Measurements from ENCODE around the gene NECAB3.
"Not testable (repeated sequence)": the region's sequence is repeated elsewhere in the genome, so short reads cannot be mapped to it uniquely, and the experiment has no call there.

NECAB3 gene, protein sequence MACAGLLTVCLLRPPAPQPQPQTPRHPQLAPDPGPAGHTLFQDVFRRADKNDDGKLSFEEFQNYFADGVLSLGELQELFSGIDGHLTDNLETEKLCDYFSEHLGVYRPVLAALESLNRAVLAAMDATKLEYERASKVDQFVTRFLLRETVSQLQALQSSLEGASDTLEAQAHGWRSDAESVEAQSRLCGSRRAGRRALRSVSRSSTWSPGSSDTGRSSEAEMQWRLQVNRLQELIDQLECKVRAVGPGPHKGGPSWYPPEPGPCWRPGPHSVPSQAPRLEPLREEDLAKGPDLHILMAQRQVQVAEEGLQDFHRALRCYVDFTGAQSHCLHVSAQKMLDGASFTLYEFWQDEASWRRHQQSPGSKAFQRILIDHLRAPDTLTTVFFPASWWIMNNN

DNA sequence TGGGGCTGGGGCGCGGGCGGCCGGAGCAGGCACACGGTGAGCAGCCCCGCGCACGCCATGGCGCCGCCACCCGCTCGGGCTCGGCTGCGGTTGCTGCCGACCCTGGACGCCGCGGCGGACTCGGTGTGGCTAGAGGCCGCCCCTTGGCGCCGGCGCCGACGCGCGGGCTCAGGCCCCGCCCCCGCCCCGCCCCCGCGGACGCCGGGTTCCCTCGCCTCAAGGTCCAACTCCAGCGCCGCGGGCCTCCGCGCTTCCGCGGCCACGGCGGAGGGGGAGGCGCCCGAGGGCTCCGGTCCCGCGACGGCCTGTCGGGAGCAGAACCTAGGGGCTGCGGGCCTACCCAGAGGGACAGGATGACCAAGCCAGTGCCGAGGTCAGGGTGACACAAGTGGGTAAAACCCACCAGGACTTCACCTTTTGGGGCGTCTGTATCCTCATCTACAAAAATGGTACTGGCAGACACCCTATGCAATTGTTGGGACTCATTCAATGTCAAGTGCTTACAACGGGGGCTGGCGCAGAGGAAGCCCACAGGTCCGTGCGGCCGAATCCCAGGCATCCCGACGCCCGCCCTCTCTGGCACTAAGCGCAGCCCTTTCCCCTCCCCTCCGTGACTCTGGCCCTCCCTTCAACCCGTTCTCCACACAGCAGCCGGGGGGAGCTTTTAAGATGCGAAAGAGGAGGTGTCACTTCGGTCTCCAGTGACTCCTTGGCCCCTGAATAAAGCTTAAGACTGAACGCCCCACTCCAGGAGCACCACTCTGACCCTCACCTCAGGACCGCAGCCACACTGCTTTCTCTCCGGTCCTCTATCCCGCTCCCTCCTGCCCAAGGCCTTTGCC, at the start of gene NECAB3:
Gene NECAB3 (minus strand): TSS at position 135 of the 842 bp plus-strand sequence. CDS start 76 bp downstream, at position 59.
- no peak for DNase-seq (ENCODE audit: low read depth, low spot score)

DNA sequence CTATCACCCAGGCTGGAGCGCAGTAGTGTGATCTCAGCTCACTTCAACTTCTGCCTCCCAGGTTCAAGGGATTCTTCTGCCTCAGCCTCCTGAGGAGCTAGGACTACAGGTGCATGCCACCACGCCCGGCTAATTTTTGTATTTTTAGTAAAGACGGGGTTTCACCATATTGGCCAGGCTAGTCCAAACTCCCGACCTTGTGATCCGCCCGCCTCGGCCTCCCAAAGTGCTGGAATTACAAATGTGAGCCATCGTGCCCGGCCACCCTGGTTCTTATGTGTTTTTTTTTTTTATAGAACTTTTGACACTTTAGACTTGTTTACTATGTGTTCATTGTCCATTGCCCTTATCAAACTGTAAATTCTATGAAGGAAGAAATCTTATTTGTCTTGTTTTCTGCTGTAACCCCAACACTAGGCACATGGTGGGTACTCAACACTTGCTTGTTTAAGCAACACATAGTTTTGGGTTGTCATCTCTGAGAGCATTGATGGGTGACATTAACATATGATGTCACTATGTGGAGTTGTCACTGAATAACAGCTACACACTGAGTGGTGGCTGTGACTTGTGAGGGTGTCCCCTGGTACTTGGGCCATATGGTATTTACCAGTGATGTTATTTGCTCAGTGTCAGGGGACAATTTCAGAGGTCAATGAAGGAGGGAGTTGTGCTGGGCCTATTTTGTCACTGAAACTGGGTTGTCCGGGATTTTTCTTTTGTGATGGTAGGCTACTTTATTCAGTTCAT, 47.3 kb upstream of the NECAB3 start:
- DNase-seq (ENCODE audit: low read depth, low spot score), result no peak

DNA sequence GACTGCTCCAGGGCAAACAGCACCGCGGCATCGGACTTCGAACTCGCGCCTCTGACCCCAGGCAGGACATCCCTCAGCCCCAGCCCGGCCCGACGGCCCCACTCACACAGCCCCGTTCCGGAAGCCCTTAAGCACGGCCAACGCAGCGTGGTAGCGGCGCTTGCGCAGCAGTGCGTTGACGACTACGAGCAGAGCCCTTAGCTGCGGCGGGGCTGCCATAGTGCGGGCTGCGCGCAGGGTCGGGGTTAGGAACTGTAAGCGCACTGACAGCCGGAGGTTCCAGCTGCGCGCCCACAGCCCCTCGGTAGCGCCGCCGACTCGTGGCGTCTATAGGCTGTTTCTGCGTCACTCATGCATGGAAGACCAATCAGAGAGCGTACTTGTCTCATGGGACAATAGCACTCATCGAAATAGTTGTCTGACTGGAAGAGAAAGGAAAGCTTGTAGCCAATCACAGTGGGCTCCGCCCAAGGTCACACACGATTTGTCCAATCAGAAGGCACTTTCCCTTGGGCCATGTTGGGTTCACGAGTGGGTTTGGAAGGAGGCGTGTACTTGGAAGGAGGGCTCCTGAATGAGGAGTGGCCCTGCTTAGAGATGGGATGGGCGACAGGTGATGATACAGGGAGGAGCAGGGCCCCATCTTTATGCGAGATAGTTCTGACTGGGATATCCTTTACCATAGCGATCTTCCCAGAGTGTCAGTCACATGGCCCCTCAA, 45.9 kb upstream of the NECAB3 start, which contains the start of gene PXMP4:
Gene PXMP4 (minus strand): TSS at position 322 of the 721 bp plus-strand sequence. CDS start 103 bp downstream, at position 219.
- peak; percentile 95 for DNase-seq (ENCODE audit: low read depth, low spot score)

DNA sequence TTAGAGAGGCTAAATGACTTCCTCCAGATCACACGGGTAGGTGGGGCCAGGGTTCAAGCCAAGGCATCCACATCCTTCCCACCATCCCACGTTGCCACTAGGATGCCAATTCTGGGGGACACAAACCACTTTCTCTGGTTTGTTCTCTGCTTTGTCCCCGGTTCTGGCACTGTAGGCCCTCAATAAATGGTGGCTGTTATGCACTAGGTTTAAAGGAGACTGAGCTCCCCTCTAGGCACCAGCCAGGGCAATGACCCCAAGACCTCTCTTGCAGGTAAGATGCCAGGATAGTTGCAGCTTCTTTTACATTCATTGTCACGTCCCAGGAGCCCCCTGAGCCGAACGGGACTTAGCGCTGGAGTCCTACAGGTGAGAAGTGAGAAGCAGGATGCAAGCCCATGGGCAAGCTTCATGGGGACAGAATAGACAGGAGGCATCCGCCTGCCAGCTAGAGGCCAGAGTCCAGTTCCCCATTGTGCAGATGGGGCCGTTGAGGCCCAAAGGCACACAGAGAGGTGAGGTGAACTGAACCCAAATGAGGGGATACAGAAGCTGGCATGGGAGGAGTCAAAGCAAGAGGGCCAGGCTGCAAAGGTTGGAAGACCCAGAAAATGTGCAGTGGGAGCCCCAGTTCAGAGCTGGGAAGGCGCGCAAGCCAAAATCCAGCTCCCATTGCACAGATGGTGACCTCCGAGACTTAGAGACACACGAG, 45.2 kb upstream of the NECAB3 start:
- DNase-seq (ENCODE audit: low read depth, low spot score), result no peak

DNA sequence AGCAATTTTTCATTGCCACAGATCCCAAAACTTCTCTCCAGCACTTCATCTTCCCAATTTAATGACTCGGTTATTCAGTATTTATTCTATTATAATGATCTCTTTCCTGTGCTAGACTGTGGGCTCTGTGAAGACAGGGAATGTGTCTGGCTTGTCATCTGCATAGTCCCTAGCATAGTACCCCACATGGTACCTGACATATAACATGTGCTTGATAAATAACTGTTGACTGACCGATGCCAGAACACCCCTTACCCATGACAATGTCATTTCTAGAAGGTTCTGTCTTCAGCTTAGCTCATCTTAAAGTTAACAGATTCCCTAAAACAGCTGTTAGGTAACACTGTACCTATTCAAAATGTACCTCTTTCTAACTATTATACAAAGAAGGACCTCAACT, 42.3 kb upstream of the NECAB3 start:
- no peak for DNase-seq (ENCODE audit: low read depth, low spot score)

DNA sequence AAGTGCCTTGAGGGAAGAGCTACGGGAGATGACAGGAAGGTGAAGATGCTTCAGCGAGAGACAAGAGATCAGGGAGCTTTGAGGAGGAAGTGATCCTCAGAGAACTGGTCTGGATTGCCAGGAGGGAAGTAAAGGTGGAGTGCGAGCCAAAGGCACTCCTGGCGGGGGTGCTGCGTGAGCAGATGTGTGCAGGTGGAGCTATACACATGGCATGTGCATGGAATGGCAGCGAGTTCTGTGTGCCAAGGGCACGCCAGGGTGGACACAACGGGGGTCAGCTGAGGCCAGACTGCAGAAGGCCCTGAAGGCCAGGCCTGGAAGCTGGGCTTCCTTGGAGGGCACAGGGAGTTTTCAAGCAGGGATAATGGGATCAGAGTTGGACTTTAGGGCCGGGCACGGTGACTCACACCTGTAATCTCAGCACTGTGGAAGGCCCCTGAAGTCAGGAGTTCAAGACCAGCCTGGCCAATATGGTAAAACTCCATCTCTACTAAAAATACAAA, 39.7 kb upstream of the NECAB3 start:
- DNase-seq (ENCODE audit: low read depth, low spot score), result no peak

DNA sequence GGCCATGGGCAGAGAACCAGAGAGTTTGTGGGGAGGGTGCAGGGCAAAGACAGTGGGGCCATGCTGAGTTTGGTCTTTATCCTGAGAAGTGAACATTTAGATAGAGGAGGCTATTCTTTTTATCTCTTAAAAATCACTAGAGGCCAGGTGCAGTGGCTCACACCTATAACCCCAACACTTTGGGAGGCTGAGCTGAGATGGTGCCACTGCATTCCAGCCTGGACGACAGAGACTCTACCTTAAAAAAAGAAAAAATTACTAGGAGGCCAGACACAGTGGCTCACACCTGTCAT, 37.2 kb upstream of the NECAB3 start:
- no peak for DNase-seq (ENCODE audit: low read depth, low spot score)

DNA sequence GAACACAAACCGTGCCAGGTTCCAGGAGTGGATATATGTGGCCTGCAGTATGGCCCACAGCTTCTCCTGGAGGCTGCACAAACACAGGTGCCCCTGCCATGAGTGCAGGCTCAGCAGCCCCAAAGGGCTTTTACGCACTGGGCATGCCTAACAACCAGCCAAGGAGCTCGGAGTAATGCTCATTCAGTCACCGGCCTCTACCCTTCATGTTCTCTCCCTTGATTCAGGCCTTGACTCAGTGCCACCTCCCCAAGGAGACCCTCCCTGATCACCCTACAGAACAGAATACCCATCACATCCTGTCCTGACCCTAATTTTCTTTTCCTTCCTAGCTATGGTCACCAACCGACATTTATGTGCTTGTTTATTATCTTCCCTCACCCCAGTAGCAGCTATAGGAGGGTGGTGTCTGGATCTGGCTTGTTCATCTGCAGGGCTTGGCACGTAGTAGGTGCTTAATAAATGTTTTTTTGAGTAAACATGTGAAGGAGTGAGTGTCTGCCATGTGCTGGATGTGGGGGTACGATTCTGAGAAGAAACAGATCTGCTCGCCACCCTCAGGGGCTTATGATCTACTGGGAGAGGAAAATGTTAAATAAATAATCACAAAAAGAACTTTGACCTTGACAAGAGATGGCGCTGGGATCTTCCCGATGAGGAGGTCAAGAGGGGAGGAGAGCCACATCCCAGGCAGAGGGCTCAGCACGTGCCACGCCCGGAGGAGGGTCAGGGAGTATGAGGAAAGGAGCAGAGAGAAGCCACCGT, 36.6 kb upstream of the NECAB3 start:
- no peak for DNase-seq (ENCODE audit: low read depth, low spot score)

DNA sequence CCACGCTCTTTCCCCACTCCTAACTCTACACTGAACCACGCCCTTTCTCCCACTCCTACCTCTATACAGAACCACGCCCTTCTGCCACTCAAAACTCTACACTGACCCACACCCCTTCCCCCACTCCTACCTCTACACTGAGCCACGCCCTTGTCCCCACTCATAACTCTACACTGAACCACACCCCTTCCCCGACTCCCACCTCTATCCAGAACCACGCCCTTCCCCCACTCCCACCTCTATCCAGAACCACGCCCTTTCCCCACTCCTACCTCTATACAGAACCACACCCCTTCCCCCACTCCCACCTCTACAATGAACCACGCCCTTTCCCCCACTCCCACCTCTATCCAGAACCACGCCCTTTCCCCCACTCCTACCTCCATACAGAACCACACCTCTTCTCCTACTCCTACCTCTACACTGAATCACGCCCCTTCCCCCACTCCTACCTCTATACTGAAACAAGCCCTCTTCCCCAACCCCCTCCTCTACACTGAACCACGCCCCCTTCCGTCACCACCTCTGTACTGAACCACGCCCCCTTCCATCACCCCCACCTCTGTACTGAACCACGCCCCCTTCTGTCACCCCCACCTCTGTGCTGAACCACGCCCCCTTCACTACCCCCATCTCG, 35.8 kb upstream of the NECAB3 start:
- no peak for DNase-seq (ENCODE audit: low read depth, low spot score)

DNA sequence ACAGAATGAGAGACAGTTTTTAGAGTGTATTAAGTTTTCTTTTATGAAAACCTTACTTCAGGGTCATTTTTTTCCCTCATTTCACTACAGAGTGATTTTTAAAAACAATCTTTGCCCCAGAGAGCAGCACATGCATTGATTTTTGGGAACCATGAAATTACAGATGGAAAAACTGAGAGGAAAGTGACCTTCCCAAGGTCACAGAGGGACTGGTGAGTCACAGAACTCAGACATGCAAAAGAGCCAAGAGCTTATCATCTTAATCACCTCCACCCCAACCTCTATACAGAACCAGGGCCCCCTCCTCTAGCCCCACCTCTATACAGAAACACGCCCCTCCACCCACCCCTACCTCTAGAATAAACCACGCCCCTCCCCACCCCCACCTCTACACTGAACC, 35.2 kb upstream of the NECAB3 start:
- DNase-seq (ENCODE audit: low read depth, low spot score), result no peak

DNA sequence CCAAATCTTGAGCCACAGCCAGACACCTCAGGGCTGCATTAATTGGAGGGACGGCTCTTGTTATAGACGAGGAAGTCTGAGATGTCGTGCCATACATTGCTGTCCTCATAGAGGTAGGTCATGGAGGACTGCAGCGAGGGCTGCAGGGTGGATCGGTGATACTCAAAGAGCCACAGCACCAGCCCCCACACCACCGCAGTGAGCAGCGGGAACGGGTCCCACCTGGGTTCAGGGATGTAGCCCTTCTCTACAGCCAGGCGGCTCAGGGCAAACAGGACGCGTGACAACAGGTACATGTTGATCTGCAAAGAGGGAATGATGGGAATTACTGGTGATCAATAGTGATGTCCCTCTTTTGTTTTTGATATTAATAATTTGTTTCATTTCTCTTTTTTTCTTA, 33.4 kb upstream of the NECAB3 start:
- DNase-seq (ENCODE audit: low read depth, low spot score), result no peak

DNA sequence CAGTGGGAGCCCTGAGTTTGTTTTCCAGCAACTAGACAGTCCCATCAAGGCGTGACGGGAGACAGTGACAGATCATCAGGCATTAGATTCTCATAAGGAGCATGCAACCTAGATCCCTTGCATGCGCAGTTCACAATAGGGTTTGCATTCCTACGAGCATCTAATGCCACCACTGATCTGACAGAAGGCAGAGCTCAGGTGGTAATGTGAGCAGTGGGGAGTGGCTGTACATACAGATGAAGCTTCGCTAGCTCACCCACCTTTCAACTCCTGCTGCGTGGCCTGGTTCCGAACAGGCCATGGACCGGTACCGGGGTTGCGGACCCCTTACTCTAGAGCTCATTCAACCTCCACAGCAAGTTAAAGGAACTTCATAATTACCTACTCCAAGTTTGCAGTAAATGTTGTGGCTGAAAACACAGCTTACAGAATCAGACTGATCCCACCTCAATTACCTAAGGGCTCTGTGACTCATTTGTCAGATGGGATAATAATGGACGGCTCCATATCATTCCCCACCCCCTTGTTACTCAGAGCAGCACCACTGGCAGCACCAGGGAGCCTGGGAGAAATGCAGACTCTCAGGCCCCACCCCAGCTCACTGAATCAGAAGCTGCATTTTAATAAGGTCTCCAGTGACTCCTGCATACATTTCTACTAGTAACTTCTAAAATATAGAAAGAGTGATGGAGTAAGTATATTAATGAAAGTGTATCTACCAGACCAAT, 30.1 kb upstream of the NECAB3 start:
- no peak for DNase-seq (ENCODE audit: low read depth, low spot score)

DNA sequence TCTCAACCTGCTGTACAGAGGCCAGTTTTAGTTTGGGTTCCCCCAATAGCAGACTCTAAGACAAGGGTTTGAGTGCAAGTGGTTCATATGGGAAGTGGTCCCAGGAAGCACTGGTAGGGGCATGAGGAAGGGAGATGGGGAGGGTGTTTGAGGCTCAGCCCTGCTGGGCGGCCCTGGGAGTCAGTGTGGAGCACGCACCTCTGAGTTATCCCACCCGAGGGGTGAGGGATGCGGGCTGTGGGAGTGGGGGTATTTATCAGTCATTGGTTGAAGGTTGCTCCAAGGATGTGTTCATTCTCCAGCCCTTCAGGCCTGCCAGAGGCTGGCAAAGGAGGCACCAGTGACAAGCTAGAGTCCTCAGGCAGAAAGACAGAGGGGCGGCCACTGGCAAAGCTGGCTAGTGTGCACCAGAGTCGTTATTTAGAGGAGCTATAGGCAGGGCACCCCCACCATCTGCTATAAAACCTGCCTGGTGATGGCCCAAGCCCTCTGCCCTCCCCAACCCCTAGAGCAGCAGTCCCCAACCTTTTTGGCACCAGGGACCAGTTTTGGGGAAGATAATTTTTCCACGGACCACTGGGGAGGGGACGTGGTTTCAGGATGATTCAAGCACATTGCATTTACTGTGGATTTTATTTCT, 29.4 kb upstream of the NECAB3 start:
- DNase-seq (ENCODE audit: low read depth, low spot score), result no peak

DNA sequence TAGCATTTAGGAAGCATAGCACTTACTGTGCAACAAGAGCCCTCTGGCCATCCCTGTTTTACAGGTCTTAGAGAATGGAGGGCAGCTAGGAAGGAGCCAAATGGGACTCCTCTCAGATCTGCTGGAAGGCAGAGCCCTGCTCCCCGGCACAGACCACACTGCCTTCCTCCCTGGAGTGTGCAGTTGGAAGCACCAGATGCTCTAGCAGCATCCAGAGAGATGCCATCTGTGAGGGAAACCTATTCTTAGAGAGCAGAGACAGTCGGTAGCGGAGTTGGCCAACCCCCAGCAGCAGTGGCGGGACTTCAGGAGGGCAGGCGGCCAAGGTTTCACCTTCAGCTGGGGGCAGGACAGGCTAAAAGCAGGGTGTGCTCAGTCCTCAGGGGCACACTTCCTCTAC, 28.6 kb upstream of the NECAB3 start:
- no peak for DNase-seq (ENCODE audit: low read depth, low spot score)

DNA sequence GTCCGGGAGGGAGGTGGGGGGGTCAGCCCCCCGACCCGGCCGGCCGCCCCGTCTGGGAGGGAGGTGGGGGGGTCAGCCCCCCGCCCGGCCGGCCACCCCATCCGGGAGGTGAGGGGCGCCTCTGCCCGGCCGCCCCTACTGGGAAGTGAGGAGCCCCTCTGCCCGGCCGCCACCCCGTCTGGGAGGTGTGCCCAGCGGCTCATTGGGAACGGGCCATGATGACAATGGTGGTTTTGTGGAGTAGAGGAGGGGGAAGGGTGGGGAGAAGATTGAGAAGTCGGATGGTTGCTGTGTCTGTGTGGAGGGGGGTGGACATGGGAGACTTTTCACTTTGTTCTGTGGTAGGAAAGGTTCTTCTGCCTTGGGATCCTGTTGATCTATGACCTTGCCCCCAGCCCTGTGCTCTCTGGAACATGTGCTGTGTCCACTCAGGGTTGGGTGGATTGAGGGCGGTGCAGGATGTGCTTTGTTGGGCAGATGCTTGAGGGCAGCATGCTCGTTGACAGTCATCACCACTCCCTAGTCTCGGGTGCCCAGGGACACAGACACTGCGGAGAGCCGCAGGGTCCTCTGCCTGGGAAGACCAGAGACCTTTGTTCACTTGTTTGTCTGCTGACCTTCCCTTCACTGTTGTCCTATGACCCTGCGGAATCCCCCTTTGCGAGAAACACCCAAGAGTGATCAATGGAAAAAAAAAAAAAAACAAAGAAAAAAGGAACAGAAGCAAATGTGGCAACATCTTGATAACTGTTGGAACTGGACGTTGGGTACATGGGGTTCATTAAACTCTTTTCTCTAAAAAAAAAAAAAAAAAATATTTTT, 27.6 kb upstream of the NECAB3 start:
- no peak for DNase-seq (ENCODE audit: low read depth, low spot score)

DNA sequence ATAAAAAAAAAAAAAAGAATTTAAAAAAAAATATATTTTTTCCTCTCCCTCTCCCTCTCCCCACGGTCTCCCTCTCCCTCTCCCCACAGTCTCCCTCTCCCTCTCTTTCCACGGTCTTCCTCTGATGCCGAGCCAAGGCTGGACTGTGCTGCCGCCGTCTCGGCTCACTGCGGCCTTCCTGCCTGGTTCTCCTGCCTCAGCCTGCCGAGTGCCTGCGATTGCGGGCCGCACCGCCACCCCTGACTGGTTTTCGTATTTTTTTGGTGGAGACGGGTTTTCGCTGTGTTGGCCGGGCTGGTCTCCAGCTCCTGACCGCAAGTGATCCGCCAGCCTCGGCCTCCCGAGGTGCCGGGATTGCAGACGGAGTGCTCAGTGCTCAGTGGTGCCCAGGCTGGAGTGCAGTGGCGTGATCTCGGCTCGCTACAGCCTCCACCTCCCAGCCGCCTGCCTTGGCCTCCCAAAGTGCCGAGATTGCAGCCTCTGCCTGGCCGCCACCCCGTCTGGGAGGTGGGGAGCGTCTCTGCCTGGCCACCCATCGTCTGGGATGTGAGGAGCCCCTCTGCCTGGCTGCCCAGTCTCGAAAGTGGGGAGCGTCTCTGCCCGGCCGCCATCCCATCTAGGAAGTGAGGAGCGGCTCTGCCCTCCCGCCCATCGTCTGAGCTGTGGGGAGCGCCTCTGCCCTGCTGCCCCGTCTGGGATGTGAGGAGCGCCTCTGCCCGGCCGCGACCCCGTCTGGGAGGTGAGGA, 26.6 kb upstream of the NECAB3 start:
- not testable (repeated sequence) for DNase-seq (ENCODE audit: low read depth, low spot score)

DNA sequence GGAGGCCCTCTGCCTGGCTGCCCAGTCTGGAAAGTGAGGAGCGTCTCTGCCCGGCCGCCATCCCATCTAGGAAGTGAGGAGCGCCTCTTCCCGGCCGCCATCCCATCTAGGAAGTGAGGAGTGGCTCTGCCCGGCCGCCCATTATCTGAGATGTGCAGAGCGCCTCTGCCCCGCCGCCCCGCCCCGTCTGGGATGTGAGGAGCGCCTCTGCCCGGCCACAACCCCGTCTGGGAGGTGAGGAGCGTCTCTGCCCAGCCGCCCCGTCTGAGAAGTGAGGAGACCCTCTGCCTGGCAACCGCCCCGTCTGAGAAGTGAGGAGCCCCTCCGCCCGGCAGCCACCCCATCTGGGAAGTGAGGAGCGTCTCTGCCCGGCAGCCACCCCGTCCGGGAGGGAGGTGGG, 24.7 kb upstream of the NECAB3 start:
- not testable (repeated sequence) for DNase-seq (ENCODE audit: low read depth, low spot score)

Data from smooth muscle cell of the brain vasculature (primary cell).